Stimulated activated CD4-positive, alpha-beta T cell treated with anti-CD3 and anti-CD28 coated beads, Interleukin-15, amount 100 ng/mL, for 24 hours (primary cell): Measurements from ENCODE around the gene CDH4.
"Not testable (repeated sequence)": the region's sequence is repeated elsewhere in the genome, so short reads cannot be mapped to it uniquely, and the experiment has no call there.

ENCODE experiments used
- DNase-seq: peaks from one replicate; pipeline ENCODE4 v3.0.0-alpha.2; 2020

Gene CDH4

GRCh38 chr20:61965606-61966491 lies 713.8 kb downstream of the CDH4 start:
- DNase-seq = peak; percentile 19

DNA sequence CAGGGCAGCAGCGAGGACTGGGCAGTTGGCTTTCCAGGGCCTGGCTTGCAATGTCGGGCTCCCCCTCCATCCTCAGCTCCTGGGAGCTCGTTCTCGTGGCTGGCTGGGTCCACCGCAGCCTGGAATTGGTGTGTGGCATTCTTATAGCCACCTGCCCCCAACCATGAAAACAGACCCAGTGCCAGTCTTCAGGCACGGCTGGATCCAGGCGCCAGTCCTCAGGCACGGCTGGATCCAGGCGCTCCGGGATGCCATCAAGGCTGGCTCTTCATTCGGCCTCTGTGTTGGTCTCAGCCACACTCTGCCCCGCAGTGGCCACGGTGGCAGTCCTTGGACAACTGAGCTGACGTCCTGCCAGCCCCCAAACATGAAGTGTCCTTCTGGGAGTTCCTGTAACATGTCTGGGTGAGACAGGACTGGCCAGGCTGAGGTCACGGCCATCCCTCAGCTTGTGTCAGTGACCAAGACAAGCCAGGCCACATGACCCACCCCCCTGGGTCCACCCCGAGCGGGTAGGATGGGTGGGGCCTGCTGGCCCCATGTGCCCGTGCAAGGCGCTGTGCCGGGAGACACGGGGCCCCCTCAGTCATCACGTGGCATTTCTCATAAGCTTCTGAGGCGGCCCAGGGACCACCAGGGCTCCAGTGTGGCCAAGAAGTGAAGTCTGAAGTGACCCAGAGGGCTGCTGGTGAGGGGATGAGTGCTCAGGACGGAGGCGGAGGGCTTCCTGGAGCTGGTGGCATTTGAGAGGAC lies 714.6 kb downstream of the CDH4 start:
- no peak for DNase-seq

- DNase-seq = no peak
Observed at GRCh38 chr20:61967300-61967699, 715.2 kb downstream of the CDH4 start.

GRCh38 chr20:61968036-61968810 lies 716.2 kb downstream of the CDH4 start:
- no peak for DNase-seq

DNA sequence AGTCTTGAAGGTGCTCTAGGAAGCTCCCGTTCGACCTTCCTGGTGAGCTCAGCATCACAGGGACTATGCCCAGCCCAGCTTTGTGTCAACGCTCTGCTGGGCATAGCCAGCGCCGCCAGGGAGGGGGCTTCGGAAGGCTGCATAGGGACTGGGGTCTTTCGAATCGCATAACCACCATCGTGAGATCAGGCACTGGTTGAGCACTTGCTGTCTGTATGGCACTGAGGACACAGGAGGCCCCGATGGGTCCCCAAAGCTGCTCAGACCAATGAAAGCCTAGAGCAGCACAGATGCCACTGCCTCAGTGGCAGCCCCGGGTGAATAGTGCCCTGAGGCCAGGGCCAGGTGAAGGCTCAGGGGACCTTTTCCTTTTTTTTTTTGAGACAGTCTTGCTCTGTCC lies 716.9 kb downstream of the CDH4 start:
- DNase-seq = no peak

GRCh38 chr20:61969806-61970205 lies 717.7 kb downstream of the CDH4 start:
- DNase-seq = no peak

DNA sequence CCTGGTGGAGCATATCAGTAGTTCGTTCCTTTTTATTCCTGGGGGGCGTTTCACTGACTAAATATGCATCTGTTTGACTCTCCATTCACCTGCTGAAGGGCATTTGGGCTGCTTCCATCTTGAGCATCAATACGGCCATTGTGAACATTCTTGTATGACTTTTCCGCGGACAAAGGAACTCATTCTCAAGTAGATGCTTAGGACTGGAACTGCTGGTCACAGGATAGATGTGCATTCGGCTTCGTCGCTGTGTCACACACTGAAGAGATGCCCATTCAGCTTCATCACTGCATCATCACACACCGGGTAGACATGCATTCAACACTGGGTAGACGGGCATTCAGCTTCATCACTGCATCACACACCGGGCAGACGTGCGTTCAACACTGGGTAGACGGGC lies 718.3 kb downstream of the CDH4 start:
- DNase-seq = no peak

GRCh38 chr20:61971595-61971994 lies 719.5 kb downstream of the CDH4 start:
- DNase-seq = not testable (repeated sequence)

- DNase-seq = no peak
Observed at GRCh38 chr20:61972636-61973508, 720.8 kb downstream of the CDH4 start.

GRCh38 chr20:61973515-61974356 lies 721.7 kb downstream of the CDH4 start:
- no peak for DNase-seq

- no peak for DNase-seq
Observed at GRCh38 chr20:61974357-61974665, 722.2 kb downstream of the CDH4 start.

DNA sequence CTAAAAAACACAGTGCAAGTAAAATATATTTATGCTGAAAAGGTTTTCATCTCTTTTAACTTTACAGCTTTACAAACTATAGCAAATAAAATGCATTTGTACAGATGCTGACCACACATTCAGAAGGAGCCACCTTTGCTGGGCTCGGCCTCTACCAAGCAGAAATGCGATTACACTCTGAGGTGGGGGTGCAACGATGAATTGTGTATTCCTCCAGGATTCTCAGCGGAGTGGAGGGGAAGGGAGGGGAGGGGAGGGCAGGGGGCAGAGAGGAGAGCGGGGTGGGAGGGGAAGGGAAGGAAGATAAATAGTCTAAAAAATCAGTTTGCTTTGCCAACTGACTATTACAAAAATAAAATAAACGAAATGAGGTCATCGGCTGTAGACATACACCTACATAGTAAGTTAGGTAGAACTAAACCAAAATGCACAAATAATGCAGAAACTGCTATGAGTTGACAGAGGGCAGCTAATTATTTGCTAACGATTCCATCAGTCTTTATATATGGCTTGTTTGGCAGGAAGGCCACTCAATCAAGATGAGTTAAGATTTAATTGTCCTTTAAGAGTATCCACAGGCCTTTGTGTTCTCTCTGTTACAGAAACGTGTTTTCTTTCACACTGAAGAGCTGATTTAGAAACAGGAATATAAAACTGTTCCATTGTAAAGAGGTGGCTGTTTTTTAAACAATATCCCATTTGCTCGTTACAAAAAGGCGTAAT lies 723.5 kb downstream of the CDH4 start:
- no peak for DNase-seq

DNA sequence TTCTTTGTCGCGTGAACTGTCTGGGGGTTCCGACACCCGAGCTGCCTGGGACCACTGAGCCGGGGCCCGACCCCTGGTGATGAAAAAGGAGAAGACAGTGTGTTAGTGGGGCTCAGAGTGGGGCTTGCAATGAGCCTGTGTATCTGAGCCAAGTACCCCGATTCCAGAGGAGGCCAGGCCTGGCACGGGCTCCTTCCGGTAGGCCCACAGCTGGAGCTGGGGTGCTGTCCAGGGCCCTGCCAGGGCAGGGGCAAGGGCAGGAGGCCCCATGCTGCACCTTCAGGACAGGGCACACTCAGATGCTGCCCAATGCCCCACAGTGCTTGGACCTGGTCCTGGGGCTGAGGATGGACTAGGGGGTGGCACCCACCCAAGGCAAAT lies 724.2 kb downstream of the CDH4 start:
- no peak for DNase-seq

GRCh38 chr20:61976644-61977418 lies 724.8 kb downstream of the CDH4 start:
- DNase-seq = no peak

DNA sequence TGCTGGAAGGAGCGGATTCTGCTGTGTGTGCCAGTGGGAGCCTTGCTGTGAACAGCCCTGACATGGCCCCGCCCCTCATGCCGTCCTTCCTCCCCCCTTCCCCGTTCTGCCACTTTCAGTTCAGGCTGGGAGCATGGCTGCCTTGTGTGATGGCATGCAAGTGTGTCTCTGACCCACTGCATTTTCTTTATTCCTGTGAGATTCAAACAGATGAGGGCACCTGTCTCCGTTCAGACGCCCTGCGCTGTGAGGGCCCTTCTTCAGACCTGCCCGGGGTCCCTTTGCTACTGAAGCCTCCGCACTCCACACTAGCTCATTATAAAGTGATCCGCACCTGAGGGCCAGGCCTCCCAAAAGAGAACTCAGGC lies 725.3 kb downstream of the CDH4 start:
- DNase-seq = no peak

- no peak for DNase-seq
Observed at GRCh38 chr20:61978491-61978890, 726.4 kb downstream of the CDH4 start.

DNA sequence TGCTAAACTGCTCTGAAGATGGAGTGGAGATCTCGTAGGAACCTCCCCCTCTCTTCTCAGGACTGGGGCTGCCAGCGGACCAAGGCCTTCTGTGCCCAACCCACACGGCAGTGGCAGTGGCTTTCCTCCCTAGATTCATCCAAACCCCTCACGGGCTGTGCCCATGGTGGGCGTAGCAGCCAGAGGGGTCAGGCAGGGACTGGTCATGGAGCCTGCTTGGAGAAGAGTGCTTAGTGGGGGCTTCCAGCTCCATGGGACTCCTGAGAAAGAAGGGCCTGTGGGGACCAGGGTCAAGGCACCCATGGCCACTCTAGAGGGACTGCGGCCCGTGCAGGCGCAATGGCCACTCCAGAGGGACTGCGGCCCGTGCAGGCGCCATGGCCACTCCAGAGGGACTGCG lies 727.0 kb downstream of the CDH4 start:
- no peak for DNase-seq

DNA sequence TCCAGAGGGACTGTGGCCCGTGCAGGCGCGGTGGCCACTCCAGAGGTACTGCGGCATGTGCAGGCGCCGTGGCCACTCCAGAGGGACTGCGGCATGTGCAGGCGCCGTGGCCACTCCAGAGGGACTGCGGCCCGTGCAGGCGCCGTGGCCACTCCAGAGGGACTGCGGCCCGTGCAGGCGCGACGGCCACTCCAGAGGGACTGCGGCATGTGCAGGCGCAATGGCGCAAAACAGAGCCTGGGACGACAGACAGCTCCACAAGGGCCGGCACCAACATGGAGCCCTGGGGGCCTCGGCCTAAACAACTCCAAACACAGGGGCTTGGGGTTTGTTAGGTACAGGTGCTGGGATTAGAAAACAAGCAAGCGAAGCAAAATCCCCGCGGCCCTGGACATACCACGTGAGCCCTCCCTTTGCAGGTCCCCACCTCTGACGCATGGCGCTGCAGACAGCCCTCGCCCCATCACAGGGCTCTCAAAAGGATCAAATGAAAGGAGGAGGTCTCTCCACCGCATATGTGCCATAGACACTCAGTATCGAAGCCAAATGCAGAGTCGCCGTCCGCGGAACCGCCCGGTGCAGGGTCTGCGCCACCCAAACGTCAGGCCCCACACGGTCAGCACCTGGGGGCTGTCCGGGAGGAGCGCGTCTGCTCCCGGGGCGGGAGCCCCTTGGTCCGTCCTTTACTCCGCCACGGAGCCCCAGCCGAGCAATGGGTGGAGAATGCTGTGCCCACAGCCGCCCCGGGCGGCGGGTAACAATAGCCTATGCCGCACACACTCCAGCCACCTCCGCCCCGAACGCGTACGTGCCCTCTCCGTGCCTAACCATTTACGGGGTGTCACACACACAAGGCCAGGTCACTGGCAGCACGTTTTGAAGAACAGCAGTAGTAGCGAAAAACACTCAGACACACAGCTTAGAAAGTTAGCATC lies 727.9 kb downstream of the CDH4 start:
- no peak for DNase-seq
